Endothelial cell of umbilical vein (primary cell): ENCODE measurements around the gene SHISA8. TPM values are rescaled to one million over a fixed set of nuclear protein-coding genes. Genes with fewer than 3 reads are reported as not detected.
A peak's percentile ranks its signal among the peaks of the same experiment; 100 is the strongest.

Source experiments
- BruUV-seq: library from RNA; stranded (reverse); fragments of 400-500 nt; replicated peaks from 2 replicates; lab custom pipeline; 2021; lab: Mats Ljungman, UMichigan
- CTCF ChIA-PET: fragments of 300-600, 350-600 bp; sonication (Branson Sonifier 250); formaldehyde crosslinking; loops from one replicate; lab custom pipeline; 2021; ENCODE audit warnings: antibody characterized with exemption, inconsistent platforms; lab: Charles Lee
- POLR2A ChIA-PET: fragments of 300-600, 350-600 bp; sonication (Branson Sonifier 250); formaldehyde crosslinking; loops from one replicate; lab custom pipeline; 2021; ENCODE audit warnings: antibody characterized with exemption, inconsistent platforms; lab: Charles Lee
- DNase-seq: peaks from one replicate; pipeline ENCODE4 v3.0.0-alpha.2; 2011; ENCODE audit warnings: low read depth, low spot score
- FAIRE-seq: peaks from 2 replicates; lab custom pipeline; 2011; peaks lifted over from hg19 to GRCh38; lab: Jason Lieb, UNC
- H2AFZ ChIP-seq: 2 replicates; pipeline ENCODE4 v1.6.0; 2012; ENCODE audit warnings: low read depth, low read length, control low read depth, inconsistent platforms
- H3K27ac ChIP-seq: 2 replicates; pipeline ENCODE4 v1.5.1; 2011; ENCODE audit warnings: low read depth, mild to moderate bottlenecking, control low read depth, low read length, moderate library complexity; ENCODE audit not compliant: insufficient read depth
- H3K27me3 ChIP-seq, 2 experiments: 2 replicates each; pipeline versions ENCODE4 v1.6.0 to v1.6.1; 2011; ENCODE audit warnings: low read length in 2 of 2, mixed read lengths in 1 of 2; ENCODE audit not compliant: control insufficient read depth in 2 of 2, insufficient read depth in 2 of 2
- H3K36me3 ChIP-seq, 2 experiments: 2 replicates in 1 of 2; 3 replicates in 1 of 2; pipeline ENCODE4 v1.5.1; 2011; ENCODE audit warnings: low read length in 2 of 2, mild to moderate bottlenecking in 1 of 2, moderate library complexity in 1 of 2; ENCODE audit not compliant: control insufficient read depth in 2 of 2, insufficient read depth in 2 of 2; ENCODE audit errors: extremely low read depth in 1 of 2
- H3K4me1 ChIP-seq: 3 replicates; pipeline ENCODE4 v1.5.1; 2011; ENCODE audit warnings: mild to moderate bottlenecking, low read length; ENCODE audit not compliant: control insufficient read depth, insufficient read depth; ENCODE audit errors: extremely low read depth
- H3K4me2 ChIP-seq: 2 replicates; pipeline ENCODE4 v1.6.1; 2011; ENCODE audit warnings: low read length, control low read depth, mixed read lengths; ENCODE audit not compliant: insufficient read depth
- H3K4me3 ChIP-seq, 3 experiments: fragments of 200-600 bp in 1 of 3; sonication (generic), shearing (Covaris generic) in 1 of 3; replicated peaks in 1 of 3; 2 replicates each; pipeline ENCODE4 v1.5.1; 2011 to 2016; ENCODE audit warnings: control low read depth in 3 of 3, low read length in 3 of 3, mild to moderate bottlenecking in 2 of 3, inconsistent platforms in 1 of 3, low read depth in 1 of 3, moderate library complexity in 1 of 3; ENCODE audit not compliant: insufficient read depth in 1 of 3
- H3K79me2 ChIP-seq: 2 replicates; pipeline ENCODE4 v1.6.0; 2012; ENCODE audit warnings: low read length, inconsistent platforms; ENCODE audit not compliant: control insufficient read depth, insufficient read depth
- H3K9ac ChIP-seq: replicated peaks from 2 replicates; pipeline ENCODE3; 2011; ENCODE audit warnings: low read length, control low read depth; ENCODE audit not compliant: insufficient read depth; ENCODE audit errors: extremely low read depth
- H3K9me1 ChIP-seq: replicated peaks from 3 replicates; pipeline ENCODE4 v1.6.0; 2011; ENCODE audit warnings: mild to moderate bottlenecking, low read length; ENCODE audit not compliant: control insufficient read depth, insufficient read depth; ENCODE audit errors: extremely low read depth
- H3K9me3 ChIP-seq: replicated peaks from 2 replicates; pipeline ENCODE4 v1.5.1; 2012; ENCODE audit warnings: low read length, inconsistent platforms; ENCODE audit not compliant: control insufficient read depth, insufficient read depth
- H4K20me1 ChIP-seq: replicated peaks from 2 replicates; pipeline ENCODE3; 2011; ENCODE audit warnings: mild to moderate bottlenecking, low read length; ENCODE audit not compliant: control insufficient read depth, insufficient read depth; ENCODE audit errors: extremely low read depth
- EZH2 ChIP-seq: IDR thresholded peaks from 2 replicates; pipeline ENCODE4 v1.6.1; 2012; ENCODE audit warnings: borderline replicate concordance, low read depth, mild to moderate bottlenecking, moderate library complexity, low read length, inconsistent platforms; ENCODE audit not compliant: severe bottlenecking
- GATA2 ChIP-seq: IDR thresholded peaks from 2 replicates; pipeline ENCODE4 v1.7.0; 2011; ENCODE audit warnings: low read depth, mild to moderate bottlenecking, moderate library complexity, mixed read lengths, low read length; ENCODE audit not compliant: insufficient read length, insufficient read depth
- JUN ChIP-seq: IDR thresholded peaks from 2 replicates; pipeline ENCODE4 v1.6.1; 2011; ENCODE audit warnings: borderline replicate concordance, low read depth; ENCODE audit not compliant: insufficient read length, insufficient read depth
- MYC ChIP-seq: IDR thresholded peaks from one replicate; pipeline ENCODE4 v1.6.1; 2011; ENCODE audit warnings: mild to moderate bottlenecking, low read depth, low read length
- POLR2A ChIP-seq: IDR thresholded peaks from 2 replicates; pipeline ENCODE4 v1.6.1; 2012; ENCODE audit warnings: low read depth, mild to moderate bottlenecking, control low read depth, low read length
- dilution Hi-C: fragments of 300-500 bp; cut with MboI; formaldehyde crosslinking; loops from one replicate; pipeline ENCODE4 v1.15.0; 2019; ENCODE audit warnings: low sequenced_read_pairs; ENCODE audit not compliant: extremely low pct_ligation_motif_present
- intact Hi-C: fragments of 100-400 bp; cut with micrococcal nuclease; formaldehyde crosslinking; loops from one replicate; pipeline ENCODE4 v1.10.0; 2022
- polyA plus RNA-seq, 4 experiments: library from polyadenylated mRNA; depleted of rRNA in 3 of 4; stranded (reverse) in 3 of 4; unstranded in 1 of 4; fragments of >200 nt; gene quantifications; 2 replicates each; pipeline versions ENCODE4 v1.2.1 to v1.2.3, GENCODE V29; 2011 to 2012; ENCODE audit warnings: missing spikeins in 1 of 4
- total RNA-seq: library from RNA; stranded (reverse); gene quantifications from 2 replicates; pipeline ENCODE4 v1.2.3, GENCODE V29; 2021

The SHISA8 gene
- total and polyA plus RNA-seq, 2 donors (not counting 3 experiments of a cell fraction or from before 2014, with no cell fraction given): not detected

DNA sequence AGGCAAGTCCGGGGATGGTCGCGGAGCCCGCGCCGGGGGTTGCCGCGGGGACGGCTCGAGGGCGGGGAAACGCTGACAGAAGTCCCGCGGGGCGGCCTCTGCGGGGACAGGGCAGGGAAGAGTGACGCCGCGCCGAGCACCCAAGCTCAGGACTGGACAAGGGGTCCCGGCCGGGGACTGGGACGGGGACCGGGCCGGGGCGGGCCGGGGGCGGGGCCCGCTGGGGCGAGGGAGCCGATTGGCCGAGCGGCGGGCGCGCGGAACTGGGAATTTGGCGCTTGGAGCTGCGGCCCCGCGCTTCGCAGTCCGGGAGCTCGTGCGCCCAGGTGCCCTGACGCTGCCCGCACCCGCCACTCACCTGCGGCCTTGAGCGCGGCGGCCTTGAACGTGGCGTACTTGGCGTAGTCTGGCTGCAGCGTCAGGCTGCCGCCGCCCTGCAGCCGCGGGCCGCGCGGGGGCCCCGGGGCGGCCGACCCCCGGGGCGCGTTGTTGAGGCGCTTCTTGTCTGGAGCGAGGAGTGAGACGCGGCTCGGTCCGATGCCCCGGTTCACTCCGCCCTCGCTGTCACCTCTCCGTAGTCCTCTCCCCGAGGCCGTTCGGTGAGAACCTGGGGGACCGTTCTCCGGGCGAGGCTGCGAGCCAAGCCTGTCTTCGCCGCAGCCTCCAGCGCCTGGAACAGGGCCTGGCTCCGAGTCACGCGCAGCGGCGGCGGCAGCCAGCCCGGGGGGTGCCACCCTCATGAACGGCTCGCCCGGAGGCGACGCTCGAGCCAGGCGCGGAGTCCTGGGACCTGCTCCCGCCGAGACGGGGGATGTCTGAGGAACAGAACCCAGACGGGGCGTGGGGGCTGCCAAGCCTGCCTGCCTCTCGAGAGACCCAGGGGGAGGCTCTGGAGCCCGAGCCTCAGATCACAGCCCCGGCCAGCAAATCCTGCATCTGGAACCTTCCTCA lies 4.5 kb downstream of the SHISA8 start:
- DNase-seq (no peak), FAIRE-seq (no peak)
- Histone ChIP-seq H3K27ac (no peak overlapping the region), H3K36me3 (peaks cover 0 to 2% of the 10 kb centered on the region in 2 experiments), H3K4me1 (peaks cover 6% of the 10 kb centered on the region), H3K79me2 (no peaks in the 10 kb centered on the region), H2AFZ (no peak overlapping the region), H3K27me3 (peaks cover 33 to 55% of the 10 kb centered on the region in 2 experiments), H4K20me1 (no peaks in the 10 kb centered on the region), H3K4me2 (no peak overlapping the region), H3K4me3 (no peak overlapping the region), H3K9ac (no peak overlapping the region), H3K9me3 (no peaks in the 10 kb centered on the region), H3K9me1 (no peaks in the 10 kb centered on the region)
- TF ChIP-seq JUN (no peak), EZH2 (peak; percentile 95)
- ChIA-PET POLR2A (no interaction called here), CTCF (interaction anchor here (1.5 to 4.5 kb wide), 2 partner anchors 15 to 30 kb away, joined by 5 to 28 read pairs; partner anchors contain the start of gene TNFRSF13C)
- intact Hi-C loops (no loop called here), dilution Hi-C loops (no loop called here)
- no TSS peak for BruUV-seq

DNA sequence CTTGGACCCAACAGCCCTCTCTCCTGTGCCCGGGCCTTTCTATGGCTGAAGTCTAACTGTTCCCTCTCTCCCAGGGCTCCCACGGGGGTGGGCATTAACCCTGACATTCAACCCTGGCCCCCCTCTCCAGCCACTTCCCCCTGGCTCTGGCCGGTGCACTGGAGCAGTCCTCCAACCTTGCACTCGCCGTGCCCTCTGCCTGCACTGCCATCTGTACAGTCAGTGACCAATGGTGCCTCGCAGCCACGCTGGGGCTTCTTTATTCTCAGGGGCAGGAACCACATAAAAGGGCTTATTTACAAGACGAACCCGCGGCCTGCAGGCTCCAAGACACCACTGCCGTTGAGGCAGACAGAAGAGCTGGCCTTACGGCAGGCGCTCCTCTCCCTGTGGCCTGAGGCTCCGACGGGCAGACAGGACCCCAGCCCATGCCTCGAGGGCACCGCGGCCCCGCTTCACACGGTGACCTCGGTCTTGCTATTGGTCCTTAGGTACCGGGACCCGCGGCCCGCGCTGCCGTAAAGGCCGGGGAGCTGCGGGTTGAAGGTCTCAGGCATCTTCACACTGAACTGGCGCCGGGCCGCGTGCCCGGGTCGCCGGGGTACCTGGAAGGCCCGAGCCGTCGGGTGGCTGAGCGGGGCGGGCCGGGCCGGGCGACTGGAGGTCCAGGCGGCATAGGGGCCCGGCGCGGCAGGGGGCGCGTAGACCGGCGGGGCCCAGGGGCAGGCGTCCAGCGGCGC lies 5.4 kb downstream of the SHISA8 start:
- Histone ChIP-seq H3K79me2 (no peaks in the 10 kb centered on the region), H3K9ac (no peak overlapping the region), H3K27me3 (peaks cover 29 to 48% of the 10 kb centered on the region in 2 experiments), H3K4me1 (peaks cover 6% of the 10 kb centered on the region), H3K27ac (no peak overlapping the region), H4K20me1 (no peaks in the 10 kb centered on the region), H2AFZ (no peak overlapping the region), H3K9me1 (no peaks in the 10 kb centered on the region), H3K4me3 (no peak overlapping the region), H3K4me2 (no peak overlapping the region), H3K36me3 (peaks cover 4 to 5% of the 10 kb centered on the region in 2 experiments), H3K9me3 (no peaks in the 10 kb centered on the region)
- no peak for FAIRE-seq
- POLR2A ChIA-PET: no interaction called here
- CTCF ChIA-PET: interaction anchor here (1.5 to 4.5 kb wide), 2 partner anchors 16 to 31 kb away, joined by 5 to 28 read pairs; partner anchors contain the start of gene TNFRSF13C
- dilution Hi-C loops: no loop called here
- no peak for DNase-seq
- TF ChIP-seq POLR2A (no peak), MYC (no peak), GATA2 (no peak)
- BruUV-seq: no TSS peak
- intact Hi-C loops: no loop called here
